Endothelial cell of umbilical vein (primary cell): ENCODE data around the gene SLC11A1. TPM values are rescaled to one million over a fixed set of nuclear protein-coding genes. Genes with fewer than 3 reads are reported as not detected.

ENCODE experiments used
- BruUV-seq: library from RNA; stranded (reverse); fragments of 400-500 nt; replicated peaks from 2 replicates; lab custom pipeline; 2021; lab: Mats Ljungman, UMichigan
- CTCF ChIA-PET: fragments of 300-600, 350-600 bp; sonication (Branson Sonifier 250); formaldehyde crosslinking; loops from one replicate; lab custom pipeline; 2021; ENCODE audit warnings: antibody characterized with exemption, inconsistent platforms; lab: Charles Lee
- POLR2A ChIA-PET: fragments of 300-600, 350-600 bp; sonication (Branson Sonifier 250); formaldehyde crosslinking; loops from one replicate; lab custom pipeline; 2021; ENCODE audit warnings: antibody characterized with exemption, inconsistent platforms; lab: Charles Lee
- DNase-seq: peaks from one replicate; pipeline ENCODE4 v3.0.0-alpha.2; 2011; ENCODE audit warnings: low read depth, low spot score
- FAIRE-seq: peaks from 2 replicates; lab custom pipeline; 2011; peaks lifted over from hg19 to GRCh38; lab: Jason Lieb, UNC
- H2AFZ ChIP-seq: 2 replicates; pipeline ENCODE4 v1.6.0; 2012; ENCODE audit warnings: low read depth, low read length, control low read depth, inconsistent platforms
- H3K27ac ChIP-seq: 2 replicates; pipeline ENCODE4 v1.5.1; 2011; ENCODE audit warnings: low read depth, mild to moderate bottlenecking, control low read depth, low read length, moderate library complexity; ENCODE audit not compliant: insufficient read depth
- H3K27me3 ChIP-seq, 2 experiments: 2 replicates each; pipeline versions ENCODE4 v1.6.0 to v1.6.1; 2011; ENCODE audit warnings: low read length in 2 of 2, mixed read lengths in 1 of 2; ENCODE audit not compliant: control insufficient read depth in 2 of 2, insufficient read depth in 2 of 2
- H3K36me3 ChIP-seq, 2 experiments: 2 replicates in 1 of 2; 3 replicates in 1 of 2; pipeline ENCODE4 v1.5.1; 2011; ENCODE audit warnings: low read length in 2 of 2, mild to moderate bottlenecking in 1 of 2, moderate library complexity in 1 of 2; ENCODE audit not compliant: control insufficient read depth in 2 of 2, insufficient read depth in 2 of 2; ENCODE audit errors: extremely low read depth in 1 of 2
- H3K4me1 ChIP-seq: 3 replicates; pipeline ENCODE4 v1.5.1; 2011; ENCODE audit warnings: mild to moderate bottlenecking, low read length; ENCODE audit not compliant: control insufficient read depth, insufficient read depth; ENCODE audit errors: extremely low read depth
- H3K4me2 ChIP-seq: 2 replicates; pipeline ENCODE4 v1.6.1; 2011; ENCODE audit warnings: low read length, control low read depth, mixed read lengths; ENCODE audit not compliant: insufficient read depth
- H3K4me3 ChIP-seq, 3 experiments: fragments of 200-600 bp in 1 of 3; sonication (generic), shearing (Covaris generic) in 1 of 3; replicated peaks in 1 of 3; 2 replicates each; pipeline ENCODE4 v1.5.1; 2011 to 2016; ENCODE audit warnings: control low read depth in 3 of 3, low read length in 3 of 3, mild to moderate bottlenecking in 2 of 3, inconsistent platforms in 1 of 3, low read depth in 1 of 3, moderate library complexity in 1 of 3; ENCODE audit not compliant: insufficient read depth in 1 of 3
- H3K79me2 ChIP-seq: 2 replicates; pipeline ENCODE4 v1.6.0; 2012; ENCODE audit warnings: low read length, inconsistent platforms; ENCODE audit not compliant: control insufficient read depth, insufficient read depth
- H3K9ac ChIP-seq: replicated peaks from 2 replicates; pipeline ENCODE3; 2011; ENCODE audit warnings: low read length, control low read depth; ENCODE audit not compliant: insufficient read depth; ENCODE audit errors: extremely low read depth
- H3K9me1 ChIP-seq: replicated peaks from 3 replicates; pipeline ENCODE4 v1.6.0; 2011; ENCODE audit warnings: mild to moderate bottlenecking, low read length; ENCODE audit not compliant: control insufficient read depth, insufficient read depth; ENCODE audit errors: extremely low read depth
- H3K9me3 ChIP-seq: replicated peaks from 2 replicates; pipeline ENCODE4 v1.5.1; 2012; ENCODE audit warnings: low read length, inconsistent platforms; ENCODE audit not compliant: control insufficient read depth, insufficient read depth
- H4K20me1 ChIP-seq: replicated peaks from 2 replicates; pipeline ENCODE3; 2011; ENCODE audit warnings: mild to moderate bottlenecking, low read length; ENCODE audit not compliant: control insufficient read depth, insufficient read depth; ENCODE audit errors: extremely low read depth
- EZH2 ChIP-seq: IDR thresholded peaks from 2 replicates; pipeline ENCODE4 v1.6.1; 2012; ENCODE audit warnings: borderline replicate concordance, low read depth, mild to moderate bottlenecking, moderate library complexity, low read length, inconsistent platforms; ENCODE audit not compliant: severe bottlenecking
- FOS ChIP-seq: IDR thresholded peaks from 2 replicates; pipeline ENCODE4 v1.6.1; 2011; ENCODE audit warnings: mild to moderate bottlenecking, low read length, moderate library complexity, borderline replicate concordance; ENCODE audit not compliant: insufficient read depth
- GATA2 ChIP-seq: IDR thresholded peaks from 2 replicates; pipeline ENCODE4 v1.7.0; 2011; ENCODE audit warnings: low read depth, mild to moderate bottlenecking, moderate library complexity, mixed read lengths, low read length; ENCODE audit not compliant: insufficient read length, insufficient read depth
- JUN ChIP-seq: IDR thresholded peaks from 2 replicates; pipeline ENCODE4 v1.6.1; 2011; ENCODE audit warnings: borderline replicate concordance, low read depth; ENCODE audit not compliant: insufficient read length, insufficient read depth
- MYC ChIP-seq: IDR thresholded peaks from one replicate; pipeline ENCODE4 v1.6.1; 2011; ENCODE audit warnings: mild to moderate bottlenecking, low read depth, low read length
- POLR2A ChIP-seq: IDR thresholded peaks from 2 replicates; pipeline ENCODE4 v1.6.1; 2012; ENCODE audit warnings: low read depth, mild to moderate bottlenecking, control low read depth, low read length
- POLR2AphosphoS5 ChIP-seq: IDR thresholded peaks from 2 replicates; pipeline ENCODE4 v1.6.1; 2012; ENCODE audit warnings: low read depth, mild to moderate bottlenecking, control low read depth, low read length, moderate library complexity; ENCODE audit not compliant: insufficient read depth
- dilution Hi-C: fragments of 300-500 bp; cut with MboI; formaldehyde crosslinking; loops from one replicate; pipeline ENCODE4 v1.15.0; 2019; ENCODE audit warnings: low sequenced_read_pairs; ENCODE audit not compliant: extremely low pct_ligation_motif_present
- intact Hi-C: fragments of 100-400 bp; cut with micrococcal nuclease; formaldehyde crosslinking; loops from one replicate; pipeline ENCODE4 v1.10.0; 2022
- polyA plus RNA-seq, 4 experiments: library from polyadenylated mRNA; depleted of rRNA in 3 of 4; stranded (reverse) in 3 of 4; unstranded in 1 of 4; fragments of >200 nt; gene quantifications; 2 replicates each; pipeline versions ENCODE4 v1.2.1 to v1.2.3, GENCODE V29; 2011 to 2012; ENCODE audit warnings: missing spikeins in 1 of 4
- total RNA-seq: library from RNA; stranded (reverse); gene quantifications from 2 replicates; pipeline ENCODE4 v1.2.3, GENCODE V29; 2021
- TF ChIP-seq, protein P1 (sequence below), 2 donors: IDR thresholded peaks; 1 replicate in 1 of 2; 2 replicates in 1 of 2; pipeline ENCODE4 v1.5.1; 2011; ENCODE audit warnings: low read length in 2 of 2, mild to moderate bottlenecking in 2 of 2, moderate library complexity in 2 of 2, control low read depth in 1 of 2, inconsistent platforms in 1 of 2, low read depth in 1 of 2; ENCODE audit not compliant: insufficient read depth in 1 of 2; ENCODE audit errors: extremely low read depth in 1 of 2
- TF ChIP-seq, protein P2 (sequence below): IDR thresholded peaks from 2 replicates; pipeline ENCODE4 v1.6.1; 2011; ENCODE audit not compliant: insufficient read depth, insufficient read length

The SLC11A1 gene
- total and polyA plus RNA-seq, 2 donors (not counting 3 experiments of a cell fraction or from before 2014, with no cell fraction given) = 0.03 TPM; not detected in 1

DNA sequence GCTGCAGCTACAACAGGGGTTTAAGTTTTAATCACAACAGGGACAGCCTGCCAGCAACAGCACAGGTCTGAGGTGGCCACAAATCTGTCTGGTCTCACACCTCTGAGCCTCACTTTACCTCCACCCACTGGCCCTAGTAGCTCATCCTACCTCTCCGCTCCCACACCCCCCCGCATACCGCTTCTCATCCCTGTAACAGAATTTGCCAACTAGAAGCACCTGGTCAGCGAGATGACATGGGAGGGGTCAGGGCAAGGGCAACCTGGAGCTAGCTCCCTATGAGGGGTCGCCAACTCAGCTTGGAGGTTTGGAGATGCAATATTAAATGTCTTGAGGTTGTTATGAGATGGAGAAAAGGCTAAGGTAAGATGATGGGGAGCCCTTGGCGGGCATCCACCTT is 17.9 kb upstream of the SLC11A1 start:
- ChIA-PET CTCF (no interaction called here), POLR2A (no interaction called here)
- DNase-seq = no peak
- BruUV-seq = no TSS peak
- Histone ChIP-seq H4K20me1 (no peaks in the 10 kb centered on the region), H3K4me1 (no peaks in the 10 kb centered on the region), H2AFZ (no peak overlapping the region), H3K9me1 (no peaks in the 10 kb centered on the region), H3K79me2 (no peaks in the 10 kb centered on the region), H3K9me3 (no peaks in the 10 kb centered on the region), H3K9ac (no peak overlapping the region), H3K4me3 (no peak overlapping the region), H3K4me2 (no peak overlapping the region), H3K27ac (no peak overlapping the region), H3K36me3 (no peaks in the 10 kb centered on the region), H3K27me3 (no peaks in the 10 kb centered on the region)
- intact Hi-C loops = no loop called here
- TF ChIP-seq, protein P1, sequence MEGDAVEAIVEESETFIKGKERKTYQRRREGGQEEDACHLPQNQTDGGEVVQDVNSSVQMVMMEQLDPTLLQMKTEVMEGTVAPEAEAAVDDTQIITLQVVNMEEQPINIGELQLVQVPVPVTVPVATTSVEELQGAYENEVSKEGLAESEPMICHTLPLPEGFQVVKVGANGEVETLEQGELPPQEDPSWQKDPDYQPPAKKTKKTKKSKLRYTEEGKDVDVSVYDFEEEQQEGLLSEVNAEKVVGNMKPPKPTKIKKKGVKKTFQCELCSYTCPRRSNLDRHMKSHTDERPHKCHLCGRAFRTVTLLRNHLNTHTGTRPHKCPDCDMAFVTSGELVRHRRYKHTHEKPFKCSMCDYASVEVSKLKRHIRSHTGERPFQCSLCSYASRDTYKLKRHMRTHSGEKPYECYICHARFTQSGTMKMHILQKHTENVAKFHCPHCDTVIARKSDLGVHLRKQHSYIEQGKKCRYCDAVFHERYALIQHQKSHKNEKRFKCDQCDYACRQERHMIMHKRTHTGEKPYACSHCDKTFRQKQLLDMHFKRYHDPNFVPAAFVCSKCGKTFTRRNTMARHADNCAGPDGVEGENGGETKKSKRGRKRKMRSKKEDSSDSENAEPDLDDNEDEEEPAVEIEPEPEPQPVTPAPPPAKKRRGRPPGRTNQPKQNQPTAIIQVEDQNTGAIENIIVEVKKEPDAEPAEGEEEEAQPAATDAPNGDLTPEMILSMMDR (IDR thresholded peaks at IDR 0.05; ENCODE audit: extremely low read depth in 1 of 2, insufficient read depth in 1 of 2, low read depth in 1 of 2, low read length in 2 of 2) = no peak
- TF ChIP-seq EZH2 (no peak), GATA2 (no peak), FOS (no peak), MYC (no peak), POLR2A (no peak), POLR2AphosphoS5 (no peak), JUN (no peak)
- TF ChIP-seq, protein P2, sequence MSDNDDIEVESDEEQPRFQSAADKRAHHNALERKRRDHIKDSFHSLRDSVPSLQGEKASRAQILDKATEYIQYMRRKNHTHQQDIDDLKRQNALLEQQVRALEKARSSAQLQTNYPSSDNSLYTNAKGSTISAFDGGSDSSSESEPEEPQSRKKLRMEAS = no peak
- dilution Hi-C loops = no loop called here
- no peak for FAIRE-seq
